Measurements from ENCODE around the gene RHEBL1.

The RHEBL1 gene

GRCh38 chr12:49094160-49094974, 24.6 kb upstream of the RHEBL1 start, which contains the start of gene DHH:
Gene DHH (minus strand): TSS chr12:49094801. CDS start chr12:49094512, 289 bp downstream.
- H3K36me3 ChIP-seq (ENCODE audit: control insufficient read depth in 2 of 2, insufficient read depth in 1 of 2, low read length in 2 of 2) = peaks cover 5 to 38% of the 10 kb centered on the region in 2 experiments; a peak in 2 of 3 replicates
- TF ChIP-seq ZNF513 (tag by site-specific recombination; IDR thresholded peaks at IDR 0.05) = no peak
- no peak for TF ChIP-seq ZNF416 (tag by site-specific recombination; IDR thresholded peaks at IDR 0.05)
- no peak for TF ChIP-seq KLF16 (tag by site-specific recombination; IDR thresholded peaks at IDR 0.05)
- no peak for TF ChIP-seq ZNF544 (tag by site-specific recombination; IDR thresholded peaks at IDR 0.05)
- TF ChIP-seq, protein P1, sequence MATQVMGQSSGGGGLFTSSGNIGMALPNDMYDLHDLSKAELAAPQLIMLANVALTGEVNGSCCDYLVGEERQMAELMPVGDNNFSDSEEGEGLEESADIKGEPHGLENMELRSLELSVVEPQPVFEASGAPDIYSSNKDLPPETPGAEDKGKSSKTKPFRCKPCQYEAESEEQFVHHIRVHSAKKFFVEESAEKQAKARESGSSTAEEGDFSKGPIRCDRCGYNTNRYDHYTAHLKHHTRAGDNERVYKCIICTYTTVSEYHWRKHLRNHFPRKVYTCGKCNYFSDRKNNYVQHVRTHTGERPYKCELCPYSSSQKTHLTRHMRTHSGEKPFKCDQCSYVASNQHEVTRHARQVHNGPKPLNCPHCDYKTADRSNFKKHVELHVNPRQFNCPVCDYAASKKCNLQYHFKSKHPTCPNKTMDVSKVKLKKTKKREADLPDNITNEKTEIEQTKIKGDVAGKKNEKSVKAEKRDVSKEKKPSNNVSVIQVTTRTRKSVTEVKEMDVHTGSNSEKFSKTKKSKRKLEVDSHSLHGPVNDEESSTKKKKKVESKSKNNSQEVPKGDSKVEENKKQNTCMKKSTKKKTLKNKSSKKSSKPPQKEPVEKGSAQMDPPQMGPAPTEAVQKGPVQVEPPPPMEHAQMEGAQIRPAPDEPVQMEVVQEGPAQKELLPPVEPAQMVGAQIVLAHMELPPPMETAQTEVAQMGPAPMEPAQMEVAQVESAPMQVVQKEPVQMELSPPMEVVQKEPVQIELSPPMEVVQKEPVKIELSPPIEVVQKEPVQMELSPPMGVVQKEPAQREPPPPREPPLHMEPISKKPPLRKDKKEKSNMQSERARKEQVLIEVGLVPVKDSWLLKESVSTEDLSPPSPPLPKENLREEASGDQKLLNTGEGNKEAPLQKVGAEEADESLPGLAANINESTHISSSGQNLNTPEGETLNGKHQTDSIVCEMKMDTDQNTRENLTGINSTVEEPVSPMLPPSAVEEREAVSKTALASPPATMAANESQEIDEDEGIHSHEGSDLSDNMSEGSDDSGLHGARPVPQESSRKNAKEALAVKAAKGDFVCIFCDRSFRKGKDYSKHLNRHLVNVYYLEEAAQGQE (tag by site-specific recombination; IDR thresholded peaks at IDR 0.05) = no peak
- peak; percentile 57 for TF ChIP-seq ZNF341 (tag by site-specific recombination; IDR thresholded peaks at IDR 0.05; ENCODE audit: low read depth)
- no peak for TF ChIP-seq ZBTB48 (tag by site-specific recombination; IDR thresholded peaks at IDR 0.05)
- TF ChIP-seq, protein P2, sequence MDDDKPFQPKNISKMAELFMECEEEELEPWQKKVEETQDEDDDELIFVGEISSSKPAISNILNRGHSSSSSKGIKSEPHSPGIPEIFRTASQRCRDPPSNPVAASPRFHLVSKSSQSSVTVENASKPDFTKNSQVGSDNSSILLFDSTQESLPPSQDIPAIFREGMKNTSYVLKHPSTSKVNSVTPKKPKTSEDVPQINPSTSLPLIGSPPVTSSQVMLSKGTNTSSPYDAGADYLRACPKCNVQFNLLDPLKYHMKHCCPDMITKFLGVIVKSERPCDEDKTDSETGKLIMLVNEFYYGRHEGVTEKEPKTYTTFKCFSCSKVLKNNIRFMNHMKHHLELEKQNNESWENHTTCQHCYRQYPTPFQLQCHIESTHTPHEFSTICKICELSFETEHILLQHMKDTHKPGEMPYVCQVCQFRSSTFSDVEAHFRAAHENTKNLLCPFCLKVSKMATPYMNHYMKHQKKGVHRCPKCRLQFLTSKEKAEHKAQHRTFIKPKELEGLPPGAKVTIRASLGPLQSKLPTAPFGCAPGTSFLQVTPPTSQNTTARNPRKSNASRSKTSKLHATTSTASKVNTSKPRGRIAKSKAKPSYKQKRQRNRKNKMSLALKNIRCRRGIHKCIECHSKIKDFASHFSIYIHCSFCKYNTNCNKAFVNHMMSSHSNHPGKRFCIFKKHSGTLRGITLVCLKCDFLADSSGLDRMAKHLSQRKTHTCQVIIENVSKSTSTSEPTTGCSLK (tag by site-specific recombination; IDR thresholded peaks at IDR 0.05) = no peak
- peak; percentile 68 for TF ChIP-seq KLF1 (tag by site-specific recombination; IDR thresholded peaks at IDR 0.05)
- H3K9me3 ChIP-seq (ENCODE audit: control insufficient read depth, insufficient read depth, low read depth, low read length) = no peaks in the 10 kb centered on the region
- H3K4me1 ChIP-seq (ENCODE audit: control insufficient read depth, insufficient read depth, low read length) = no peaks in the 10 kb centered on the region
- H3K4me3 ChIP-seq (ENCODE audit: low read depth, low read length) = no peak within 1 kb of the TSS
- POLR2A ChIA-PET = interaction anchor here (1.0 to 4.8 kb wide), 3 partner anchors 16 to 36 kb away, joined by 3 to 28 read pairs (median 12); partner anchors contain the start of genes LMBR1L, RHEBL1 and TUBA1B
- no peak within 1 kb of the TSS for H3K27ac ChIP-seq (ENCODE audit: extremely low read depth, low read depth, low read length)
- CTCF ChIA-PET = interaction anchor here (0.6 to 5.0 kb wide), 11 partner anchors 8 to 170 kb away, joined by 3 to 74 read pairs (median 3); partner anchors contain the start of gene TUBA1B

DNA sequence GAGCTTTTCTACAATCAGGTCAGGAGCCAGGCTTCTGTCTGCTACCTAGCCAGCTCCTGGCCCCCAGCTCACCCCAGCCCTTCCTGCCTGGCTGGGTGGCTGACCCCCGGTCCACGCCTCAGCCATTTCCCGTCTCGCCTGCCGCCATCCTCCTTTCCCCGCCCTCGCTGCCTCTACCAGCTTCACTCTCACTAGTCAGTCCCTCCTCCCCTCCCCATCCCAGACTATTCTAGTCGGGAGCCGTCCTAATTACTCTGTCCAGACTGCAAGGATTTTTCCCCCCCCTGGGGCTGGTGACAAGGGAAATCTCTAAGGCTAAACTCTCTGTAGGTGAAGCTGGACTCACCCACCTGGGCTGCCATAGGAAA, 24.0 kb upstream of the RHEBL1 start:
- H3K4me3 ChIP-seq (ENCODE audit: low read depth, low read length) = no peak overlapping the region
- peaks cover 3 to 33% of the 10 kb centered on the region in 2 experiments; a peak in 2 of 3 replicates for H3K36me3 ChIP-seq (ENCODE audit: control insufficient read depth in 2 of 2, insufficient read depth in 1 of 2, low read length in 2 of 2)
- CTCF ChIA-PET = interaction anchor here (0.6 to 5.0 kb wide), 7 partner anchors 10 to 98 kb away, joined by 3 to 74 read pairs (median 7); partner anchors contain the start of gene TUBA1B
- H3K9me3 ChIP-seq (ENCODE audit: control insufficient read depth, insufficient read depth, low read depth, low read length) = no peaks in the 10 kb centered on the region
- H3K4me1 ChIP-seq (ENCODE audit: control insufficient read depth, insufficient read depth, low read length) = no peaks in the 10 kb centered on the region
- POLR2A ChIA-PET = interaction anchor here (0.5 to 4.8 kb wide), 3 partner anchors 17 to 420 kb away, joined by 3 to 28 read pairs (median 12); partner anchors contain the start of genes LMBR1L and TUBA1B
- no peak overlapping the region for H3K27ac ChIP-seq (ENCODE audit: extremely low read depth, low read depth, low read length)
- no peak for TF ChIP-seq KLF8 (tag by site-specific recombination; IDR thresholded peaks at IDR 0.05)
- TF ChIP-seq PRDM6 (tag by site-specific recombination; IDR thresholded peaks at IDR 0.05) = no peak
- no peak for TF ChIP-seq GLIS2 (tag by site-specific recombination; IDR thresholded peaks at IDR 0.05)
- TF ChIP-seq ZNF843 (tag by site-specific recombination; IDR thresholded peaks at IDR 0.05) = no peak
- TF ChIP-seq ZNF138 (tag by site-specific recombination; IDR thresholded peaks at IDR 0.05; ENCODE audit: borderline replicate concordance) = no peak
- TF ChIP-seq ZNF747 (tag by site-specific recombination; IDR thresholded peaks at IDR 0.05) = no peak
- TF ChIP-seq TCF7L2 (IDR thresholded peaks at IDR 0.05; ENCODE audit: borderline replicate concordance, low read depth, low read length) = no peak
- no peak for TF ChIP-seq HOXC10 (CRISPR knock-in tag; IDR thresholded peaks at IDR 0.05)
- TF ChIP-seq ZNF76 (tag by site-specific recombination; IDR thresholded peaks at IDR 0.05; ENCODE audit: borderline replicate concordance, low read depth) = no peak
- TF ChIP-seq RBAK (tag by site-specific recombination; IDR thresholded peaks at IDR 0.05) = no peak
- TF ChIP-seq ZNF645 (tag by site-specific recombination; IDR thresholded peaks at IDR 0.05) = no peak
